ENCODE measurements around the gene TSC22D2. TPM values are rescaled to one million over a fixed set of nuclear protein-coding genes. Genes with fewer than 3 reads are reported as not detected.

The TSC22D2 gene
- total RNA-seq, 2 experiments from 2014 or later = 47.3 to 49.3 TPM

DNA sequence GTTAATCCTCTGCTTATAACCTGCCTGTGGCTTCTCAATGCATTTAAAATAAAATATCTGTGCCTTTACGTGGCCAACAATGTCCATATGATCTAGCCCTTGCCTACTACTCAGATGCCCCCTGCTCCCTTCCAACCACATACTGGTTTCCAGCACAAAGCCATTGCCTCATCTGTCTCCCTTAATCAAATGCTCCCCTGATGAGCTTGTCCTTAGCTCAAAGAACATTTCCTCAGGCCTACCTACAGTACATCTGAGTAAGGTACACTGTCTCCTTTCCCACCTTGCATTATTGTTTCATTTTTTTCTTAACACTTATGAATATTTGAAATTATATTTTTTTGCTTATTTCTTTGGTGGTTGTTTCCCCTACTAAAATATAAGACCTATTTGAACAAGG lies 5.9 kb upstream of the TSC22D2 start:
- no peak overlapping the region for H3K27ac Mint-ChIP-seq
- no peaks in the 10 kb centered on the region for H3K9me3 ChIP-seq (ENCODE audit: control insufficient read depth in 1 of 2, insufficient read depth in 1 of 2, low read length in 2 of 2)
- POLR2A ChIA-PET = no interaction called here
- peaks cover 7% of the 10 kb centered on the region for H3K27me3 Mint-ChIP-seq
- H3K4me1 ChIP-seq (ENCODE audit: insufficient read depth, low read length) = no peaks in the 10 kb centered on the region
- H3K36me3 Mint-ChIP-seq (ENCODE audit: low read depth) = no peaks in the 10 kb centered on the region
- H3K27me3 ChIP-seq (ENCODE audit: control insufficient read depth in 1 of 2, insufficient read depth in 2 of 2, low read length in 2 of 2) = no peaks in the 10 kb centered on the region
- ATAC-seq (ENCODE audit: poor library complexity) = no peak
- H3K27ac ChIP-seq (ENCODE audit: low read depth in 1 of 2, low read length in 2 of 2) = no peak overlapping the region
- H3K4me1 Mint-ChIP-seq (ENCODE audit: low read depth) = peaks cover 3% of the 10 kb centered on the region
- intact Hi-C loops (cut with DNase I, micrococcal nuclease) = loop anchor here in 1 of 2 experiments (10.0 kb wide), 1 partner anchor 587 kb away; the partner anchor contains the start of gene RNF13
- H3K36me3 ChIP-seq (ENCODE audit: insufficient read depth, low read length) = no peaks in the 10 kb centered on the region
- DNase-seq = no peak
- H3K4me3 ChIP-seq (ENCODE audit: low read length) = no peak overlapping the region
- TF ChIP-seq, protein P1, sequence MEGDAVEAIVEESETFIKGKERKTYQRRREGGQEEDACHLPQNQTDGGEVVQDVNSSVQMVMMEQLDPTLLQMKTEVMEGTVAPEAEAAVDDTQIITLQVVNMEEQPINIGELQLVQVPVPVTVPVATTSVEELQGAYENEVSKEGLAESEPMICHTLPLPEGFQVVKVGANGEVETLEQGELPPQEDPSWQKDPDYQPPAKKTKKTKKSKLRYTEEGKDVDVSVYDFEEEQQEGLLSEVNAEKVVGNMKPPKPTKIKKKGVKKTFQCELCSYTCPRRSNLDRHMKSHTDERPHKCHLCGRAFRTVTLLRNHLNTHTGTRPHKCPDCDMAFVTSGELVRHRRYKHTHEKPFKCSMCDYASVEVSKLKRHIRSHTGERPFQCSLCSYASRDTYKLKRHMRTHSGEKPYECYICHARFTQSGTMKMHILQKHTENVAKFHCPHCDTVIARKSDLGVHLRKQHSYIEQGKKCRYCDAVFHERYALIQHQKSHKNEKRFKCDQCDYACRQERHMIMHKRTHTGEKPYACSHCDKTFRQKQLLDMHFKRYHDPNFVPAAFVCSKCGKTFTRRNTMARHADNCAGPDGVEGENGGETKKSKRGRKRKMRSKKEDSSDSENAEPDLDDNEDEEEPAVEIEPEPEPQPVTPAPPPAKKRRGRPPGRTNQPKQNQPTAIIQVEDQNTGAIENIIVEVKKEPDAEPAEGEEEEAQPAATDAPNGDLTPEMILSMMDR (IDR thresholded peaks at IDR 0.05) = no peak
- no peak overlapping the region for H3K4me3 Mint-ChIP-seq
- H3K9me3 Mint-ChIP-seq = no peaks in the 10 kb centered on the region
- CTCF ChIA-PET = no interaction called here

DNA sequence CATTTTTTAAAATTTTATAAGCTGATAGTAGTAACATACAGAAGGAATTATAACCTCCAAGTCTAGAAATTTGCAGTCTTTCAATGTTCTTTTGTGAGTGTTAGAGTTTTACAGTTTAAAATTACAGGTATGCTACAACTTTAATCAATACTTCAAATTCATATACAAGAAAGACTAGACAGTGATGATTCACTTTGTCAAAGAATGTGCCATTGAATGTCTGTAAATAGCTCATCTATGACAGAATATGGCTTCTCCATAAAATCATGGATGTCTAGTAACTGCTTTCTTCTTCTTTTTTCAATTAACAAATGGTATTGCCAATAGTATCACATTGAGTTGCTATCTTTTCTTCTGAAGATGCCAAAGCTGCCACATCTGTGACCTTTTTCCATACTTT lies 4.1 kb upstream of the TSC22D2 start:
- no peaks in the 10 kb centered on the region for H3K27me3 ChIP-seq (ENCODE audit: control insufficient read depth in 1 of 2, insufficient read depth in 2 of 2, low read length in 2 of 2)
- Mint-ChIP-seq H3K4me1 (ENCODE audit: low read depth) (peaks cover 13% of the 10 kb centered on the region), H3K36me3 (ENCODE audit: low read depth) (peaks cover 9% of the 10 kb centered on the region), H3K4me3 (no peak overlapping the region), H3K9me3 (no peaks in the 10 kb centered on the region), H3K27me3 (peaks cover under 1% of the 10 kb centered on the region), H3K27ac (no peak overlapping the region)
- H3K9me3 ChIP-seq (ENCODE audit: control insufficient read depth in 1 of 2, insufficient read depth in 1 of 2, low read length in 2 of 2) = no peaks in the 10 kb centered on the region
- intact Hi-C loops (cut with DNase I, micrococcal nuclease) = loop anchor here in 1 of 2 experiments (10.0 kb wide), 1 partner anchor 589 kb away; the partner anchor contains the start of gene RNF13
- ChIA-PET POLR2A (interaction anchor here (1.6 kb wide), 1 partner anchor 19 kb away, joined by 6 read pairs; no protein-coding TSS in a partner anchor), CTCF (interaction anchor here (0.9 kb wide), 2 partner anchors 11 to 19 kb away, joined by 3 read pairs; no protein-coding TSS in a partner anchor)
- no peaks in the 10 kb centered on the region for H3K4me1 ChIP-seq (ENCODE audit: insufficient read depth, low read length)
- no peak for DNase-seq
- no peak overlapping the region for H3K4me3 ChIP-seq (ENCODE audit: low read length)
- H3K36me3 ChIP-seq (ENCODE audit: insufficient read depth, low read length) = no peaks in the 10 kb centered on the region
- ATAC-seq (ENCODE audit: poor library complexity) = no peak
- TF ChIP-seq, protein P1 (IDR thresholded peaks at IDR 0.05) = no peak
- no peak overlapping the region for H3K27ac ChIP-seq (ENCODE audit: low read depth in 1 of 2, low read length in 2 of 2)

DNA sequence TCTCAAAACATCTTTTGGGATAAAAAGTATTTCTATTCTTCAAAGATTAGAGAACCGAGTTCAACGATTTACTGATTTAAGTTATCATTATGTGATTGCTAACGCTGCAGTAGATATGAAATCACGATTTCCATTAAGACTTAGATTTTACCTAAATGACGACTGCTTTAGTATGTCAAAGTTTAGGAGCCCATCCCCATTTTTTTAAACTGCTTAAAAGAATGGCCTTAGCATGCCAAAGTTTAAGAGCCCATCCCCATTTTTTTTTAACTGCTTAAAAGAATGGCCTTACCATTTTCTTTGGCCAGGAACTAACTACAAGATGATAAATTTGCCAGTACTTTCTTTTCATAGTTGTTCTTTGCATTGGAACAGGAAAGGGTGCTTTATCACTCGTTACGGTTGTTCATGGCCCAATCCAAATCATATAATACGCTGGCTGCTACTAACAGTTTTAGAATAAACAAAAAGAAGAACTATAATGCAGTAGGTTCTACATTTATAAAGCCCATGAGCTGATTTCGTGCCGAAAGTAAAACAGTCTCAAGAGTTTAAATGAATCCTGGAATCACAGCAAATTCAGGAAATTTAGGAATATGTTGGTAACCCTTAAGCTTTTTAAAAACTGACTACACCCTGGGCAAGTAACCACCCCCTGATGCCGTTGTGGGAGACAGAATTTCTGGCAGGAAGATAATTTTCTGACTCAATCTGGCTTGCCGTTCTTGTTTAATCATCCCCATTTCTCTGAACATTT lies 869 bp upstream of the TSC22D2 start:
- intact Hi-C loops (cut with DNase I, micrococcal nuclease) = loop anchor here (5.0 to 10.0 kb wide), 5 partner anchors 195 to 592 kb away; partner anchors contain the start of genes ERICH6 (in 1 of the 2), PFN2 (in 1 of the 2), RNF13 (in 1 of the 2) and SELENOT (in 1 of the 2)
- Histone ChIP-seq H3K36me3 (ENCODE audit: insufficient read depth, low read length) (no peaks in the 10 kb centered on the region), H3K27me3 (ENCODE audit: control insufficient read depth in 1 of 2, insufficient read depth in 2 of 2, low read length in 2 of 2) (no peaks in the 10 kb centered on the region), H3K27ac (ENCODE audit: low read depth in 1 of 2, low read length in 2 of 2) (peak overlapping the region; percentile 86 to 98), H3K4me3 (ENCODE audit: low read length) (peak overlapping the region; percentile 93), H3K4me1 (ENCODE audit: insufficient read depth, low read length) (peaks cover 5% of the 10 kb centered on the region), H3K9me3 (ENCODE audit: control insufficient read depth in 1 of 2, insufficient read depth in 1 of 2, low read length in 2 of 2) (no peaks in the 10 kb centered on the region)
- DNase-seq (peak in 2 of 14 experiments; percentile 4 to 24), ATAC-seq (ENCODE audit: poor library complexity) (no peak)
- Mint-ChIP-seq H3K27me3 (no peaks in the 10 kb centered on the region), H3K9me3 (no peaks in the 10 kb centered on the region), H3K4me1 (ENCODE audit: low read depth) (peaks cover 29% of the 10 kb centered on the region), H3K27ac (peak overlapping the region; percentile 94), H3K36me3 (ENCODE audit: low read depth) (peaks cover 25% of the 10 kb centered on the region), H3K4me3 (peak overlapping the region; percentile 100)
- TF ChIP-seq, protein P1 (IDR thresholded peaks at IDR 0.05) = no peak
- ChIA-PET POLR2A (interaction anchor here (0.7 to 4.9 kb wide), 16 partner anchors 10 to 594 kb away, joined by 3 to 98 read pairs (median 13); partner anchors contain the start of genes EIF2A, ERICH6, PFN2 and SERP1), CTCF (interaction anchor here (0.9 to 1.5 kb wide), 3 partner anchors 23 to 138 kb away, joined by 3 to 4 read pairs (median 4); no protein-coding TSS in a partner anchor)

All from CD4-positive, alpha-beta T cell (primary cell).